CD4-positive, CD25-positive, alpha-beta regulatory T cell (primary cell): ENCODE data around the gene GPT2. TPM values are rescaled to one million over a fixed set of nuclear protein-coding genes. Genes with fewer than 3 reads are reported as not detected.

Source experiments
- ATAC-seq, 2 donors: fragments of 150-1000 bp; cut with Tn5 transposase; one replicate each; pipeline ENCODE4 v1.10.0; 2021; ENCODE audit warnings: low read depth in 2 of 2, moderate number of reproducible peaks in 2 of 2, moderate library complexity in 1 of 2
- DNase-seq, 3 donors: peaks; one replicate each; pipeline versions ENCODE4 v3.0.0 to v3.0.0-alpha.2; 2012 to 2022; ENCODE audit warnings: mixed read lengths in 1 of 3
- H3K27ac ChIP-seq: one replicate; pipeline ENCODE4 v1.7.0; 2013; ENCODE audit warnings: mild to moderate bottlenecking, low read length; ENCODE audit not compliant: insufficient read depth, poor library complexity, severe bottlenecking
- H3K27me3 ChIP-seq: one replicate; pipeline ENCODE4 v1.7.0; 2013; ENCODE audit warnings: low read length; ENCODE audit not compliant: control insufficient read depth, insufficient read depth
- H3K36me3 ChIP-seq: one replicate; pipeline ENCODE4 v1.7.0; 2013; ENCODE audit warnings: mild to moderate bottlenecking, low read length, moderate library complexity; ENCODE audit not compliant: control insufficient read depth, insufficient read depth
- H3K4me1 ChIP-seq: 2 replicates; pipeline ENCODE4 v1.7.0; 2013; ENCODE audit warnings: mild to moderate bottlenecking, low read length; ENCODE audit not compliant: insufficient read depth, control insufficient read depth, poor library complexity, severe bottlenecking
- H3K4me3 ChIP-seq: one replicate; pipeline ENCODE4 v1.7.0; 2013; ENCODE audit warnings: low read depth, mild to moderate bottlenecking, low read length, moderate library complexity
- H3K9me3 ChIP-seq, 2 experiments: 1 replicate in 1 of 2; 2 replicates in 1 of 2; pipeline ENCODE4 v1.7.0; 2013; ENCODE audit warnings: low read length in 2 of 2, mild to moderate bottlenecking in 1 of 2, moderate library complexity in 1 of 2; ENCODE audit not compliant: control insufficient read depth in 2 of 2
- H3K27ac Mint-ChIP-seq, 3 donors: one replicate each; pipeline ENCODE4 v1.8.0; 2020 to 2022; ENCODE audit warnings: mild to moderate bottlenecking in 3 of 3, mixed read lengths in 3 of 3, moderate library complexity in 2 of 3
- H3K27me3 Mint-ChIP-seq: one replicate; pipeline ENCODE4 v1.8.0; 2022; ENCODE audit warnings: mild to moderate bottlenecking, mixed read lengths
- H3K36me3 Mint-ChIP-seq: one replicate; pipeline ENCODE4 v1.8.0; 2020; ENCODE audit warnings: mixed read lengths
- H3K4me1 Mint-ChIP-seq, 4 donors: one replicate each; pipeline ENCODE4 v1.8.0; 2020 to 2022; ENCODE audit warnings: mixed read lengths in 4 of 4, mild to moderate bottlenecking in 1 of 4
- H3K4me3 Mint-ChIP-seq, 4 donors: one replicate each; pipeline ENCODE4 v1.8.0; 2020 to 2022; ENCODE audit warnings: mild to moderate bottlenecking in 4 of 4, mixed read lengths in 4 of 4, moderate library complexity in 3 of 4
- H3K9me3 Mint-ChIP-seq, 7 donors: one replicate each; pipeline ENCODE4 v1.8.0; 2020 to 2022; ENCODE audit warnings: mixed read lengths in 7 of 7, mild to moderate bottlenecking in 3 of 7, moderate library complexity in 2 of 7
- polyA plus RNA-seq, 4 donors: library from polyadenylated mRNA; unstranded; fragments of 300-500 nt; fragmentation: Illumina TruSeq; gene quantifications; one replicate each; pipeline ENCODE4 v1.2.3, GENCODE V29; 2021
- total RNA-seq: library from RNA; stranded (reverse); gene quantifications from one replicate; pipeline ENCODE4 v1.2.3, GENCODE V29; 2022

The GPT2 gene
- total and polyA plus RNA-seq, 5 donors from 2014 or later = 0.33 to 0.81 (median 0.39) TPM

- H3K36me3 Mint-ChIP-seq = no peaks in the 10 kb centered on the region
- no peaks in the 10 kb centered on the region for H3K9me3 Mint-ChIP-seq
- H3K36me3 ChIP-seq = no peaks in the 10 kb centered on the region
- no peaks in the 10 kb centered on the region for H3K9me3 ChIP-seq
- H3K27ac ChIP-seq = no peak overlapping the region
- H3K4me3 Mint-ChIP-seq = no peak overlapping the region
- no peaks in the 10 kb centered on the region for H3K4me1 ChIP-seq
- no peak overlapping the region for H3K27ac Mint-ChIP-seq
- no peak for ATAC-seq
- no peak for DNase-seq
- H3K27me3 ChIP-seq = no peaks in the 10 kb centered on the region
- H3K4me3 ChIP-seq = no peak overlapping the region
- H3K4me1 Mint-ChIP-seq = no peaks in the 10 kb centered on the region
- peaks cover 5% of the 10 kb centered on the region for H3K27me3 Mint-ChIP-seq
Observed at GRCh38 chr16:46895399-46896313, 11.5 kb downstream of the GPT2 start.

- DNase-seq = no peak
- Mint-ChIP-seq H3K36me3 (no peaks in the 10 kb centered on the region), H3K27ac (no peak overlapping the region), H3K4me1 (no peaks in the 10 kb centered on the region), H3K4me3 (no peak overlapping the region), H3K9me3 (no peaks in the 10 kb centered on the region), H3K27me3 (peaks cover 5% of the 10 kb centered on the region)
- no peak overlapping the region for H3K4me3 ChIP-seq
- no peak overlapping the region for H3K27ac ChIP-seq
- H3K9me3 ChIP-seq = no peaks in the 10 kb centered on the region
- ATAC-seq = no peak
- no peaks in the 10 kb centered on the region for H3K36me3 ChIP-seq
- no peaks in the 10 kb centered on the region for H3K4me1 ChIP-seq
- no peaks in the 10 kb centered on the region for H3K27me3 ChIP-seq
Observed at GRCh38 chr16:46896314-46896968, 12.3 kb downstream of the GPT2 start.

GRCh38 chr16:46897471-46897870 is 13.3 kb downstream of the GPT2 start:
- Histone ChIP-seq H3K9me3 (no peaks in the 10 kb centered on the region), H3K27ac (no peak overlapping the region), H3K36me3 (no peaks in the 10 kb centered on the region), H3K4me1 (no peaks in the 10 kb centered on the region), H3K4me3 (no peak overlapping the region), H3K27me3 (no peaks in the 10 kb centered on the region)
- Mint-ChIP-seq H3K4me3 (no peak overlapping the region), H3K27ac (no peak overlapping the region), H3K9me3 (no peaks in the 10 kb centered on the region), H3K4me1 (no peaks in the 10 kb centered on the region), H3K27me3 (peaks cover 5% of the 10 kb centered on the region), H3K36me3 (no peaks in the 10 kb centered on the region)
- no peak for ATAC-seq
- no peak for DNase-seq

GRCh38 chr16:46898006-46898405 is 13.8 kb downstream of the GPT2 start:
- no peaks in the 10 kb centered on the region for H3K36me3 Mint-ChIP-seq
- no peak overlapping the region for H3K4me3 ChIP-seq
- no peak overlapping the region for H3K27ac ChIP-seq
- DNase-seq (no peak), ATAC-seq (no peak)
- H3K27me3 ChIP-seq = no peaks in the 10 kb centered on the region
- H3K27ac Mint-ChIP-seq = no peak overlapping the region
- no peaks in the 10 kb centered on the region for H3K4me1 ChIP-seq
- H3K4me3 Mint-ChIP-seq = no peak overlapping the region
- H3K36me3 ChIP-seq = no peaks in the 10 kb centered on the region
- H3K27me3 Mint-ChIP-seq = peaks cover 5% of the 10 kb centered on the region
- H3K9me3 ChIP-seq = no peaks in the 10 kb centered on the region
- no peaks in the 10 kb centered on the region for H3K9me3 Mint-ChIP-seq
- no peaks in the 10 kb centered on the region for H3K4me1 Mint-ChIP-seq

- H3K4me3 ChIP-seq = no peak overlapping the region
- H3K27me3 ChIP-seq = no peaks in the 10 kb centered on the region
- ATAC-seq = no peak
- H3K27me3 Mint-ChIP-seq = peaks cover 4% of the 10 kb centered on the region
- H3K27ac Mint-ChIP-seq = peak overlapping the region in 1 of 3 donors; percentile 13
- H3K36me3 Mint-ChIP-seq = no peaks in the 10 kb centered on the region
- no peak for DNase-seq
- no peaks in the 10 kb centered on the region for H3K4me1 ChIP-seq
- H3K4me1 Mint-ChIP-seq = no peaks in the 10 kb centered on the region
- no peak overlapping the region for H3K27ac ChIP-seq
- H3K9me3 Mint-ChIP-seq = no peaks in the 10 kb centered on the region
- no peaks in the 10 kb centered on the region for H3K9me3 ChIP-seq
- H3K36me3 ChIP-seq = no peaks in the 10 kb centered on the region
- no peak overlapping the region for H3K4me3 Mint-ChIP-seq
Observed at GRCh38 chr16:46899443-46900143, 15.4 kb downstream of the GPT2 start.

- H3K36me3 ChIP-seq = no peaks in the 10 kb centered on the region
- ATAC-seq (no peak), DNase-seq (no peak)
- Mint-ChIP-seq H3K4me1 (no peaks in the 10 kb centered on the region), H3K36me3 (no peaks in the 10 kb centered on the region), H3K9me3 (no peaks in the 10 kb centered on the region), H3K27ac (no peak overlapping the region), H3K27me3 (peaks cover 4% of the 10 kb centered on the region), H3K4me3 (no peak overlapping the region)
- H3K9me3 ChIP-seq = no peaks in the 10 kb centered on the region
- H3K27me3 ChIP-seq = no peaks in the 10 kb centered on the region
- no peak overlapping the region for H3K27ac ChIP-seq
- no peaks in the 10 kb centered on the region for H3K4me1 ChIP-seq
- no peak overlapping the region for H3K4me3 ChIP-seq
Observed at GRCh38 chr16:46900455-46901235, 16.5 kb downstream of the GPT2 start.

GRCh38 chr16:46901709-46902108 is 17.5 kb downstream of the GPT2 start:
- Mint-ChIP-seq H3K27me3 (peaks cover 4% of the 10 kb centered on the region), H3K4me1 (no peaks in the 10 kb centered on the region), H3K36me3 (no peaks in the 10 kb centered on the region), H3K27ac (no peak overlapping the region), H3K4me3 (no peak overlapping the region), H3K9me3 (no peaks in the 10 kb centered on the region)
- Histone ChIP-seq H3K27ac (no peak overlapping the region), H3K9me3 (no peaks in the 10 kb centered on the region), H3K36me3 (no peaks in the 10 kb centered on the region), H3K27me3 (no peaks in the 10 kb centered on the region), H3K4me1 (no peaks in the 10 kb centered on the region), H3K4me3 (no peak overlapping the region)
- ATAC-seq (no peak), DNase-seq (no peak)
